HPDE6-E6E7 (cell line): ENCODE data around the gene PSME3.
"Not testable (repeated sequence)": the region's sequence is repeated elsewhere in the genome, so short reads cannot be mapped to it uniquely, and the experiment has no call there.

Source experiments
- DNase-seq: peaks from one replicate; pipeline ENCODE4 v3.0.0; 2011; ENCODE audit warnings: missing footprints; ENCODE audit errors: extremely low spot score

Gene PSME3

DNA sequence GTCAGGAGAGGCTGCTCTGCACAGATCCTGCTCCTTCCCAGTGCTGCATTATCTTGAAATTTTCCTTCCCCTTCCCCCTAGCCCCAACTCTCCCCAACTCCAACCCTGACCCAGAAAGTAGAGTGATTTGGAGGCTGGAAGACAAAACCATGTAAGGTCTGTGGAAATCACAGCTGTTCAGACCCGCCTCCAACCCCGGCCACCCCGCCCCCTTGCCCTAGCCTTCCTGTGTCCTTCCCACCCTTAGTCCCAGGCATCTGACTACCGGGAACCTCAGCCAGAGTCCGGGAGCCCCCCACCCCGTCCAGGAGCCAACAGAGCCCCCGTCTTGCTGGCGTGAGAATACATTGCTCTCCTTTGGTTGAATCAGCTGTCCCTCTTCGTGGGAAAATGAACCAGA, 17.8 kb downstream of the PSME3 start, which contains the start of gene AOC3:
Gene AOC3, plus strand, starts transcription at position 246 of the 400 bp plus-strand sequence. Its CDS starts 145 bp downstream, at position 391.
- DNase-seq: no peak

DNA sequence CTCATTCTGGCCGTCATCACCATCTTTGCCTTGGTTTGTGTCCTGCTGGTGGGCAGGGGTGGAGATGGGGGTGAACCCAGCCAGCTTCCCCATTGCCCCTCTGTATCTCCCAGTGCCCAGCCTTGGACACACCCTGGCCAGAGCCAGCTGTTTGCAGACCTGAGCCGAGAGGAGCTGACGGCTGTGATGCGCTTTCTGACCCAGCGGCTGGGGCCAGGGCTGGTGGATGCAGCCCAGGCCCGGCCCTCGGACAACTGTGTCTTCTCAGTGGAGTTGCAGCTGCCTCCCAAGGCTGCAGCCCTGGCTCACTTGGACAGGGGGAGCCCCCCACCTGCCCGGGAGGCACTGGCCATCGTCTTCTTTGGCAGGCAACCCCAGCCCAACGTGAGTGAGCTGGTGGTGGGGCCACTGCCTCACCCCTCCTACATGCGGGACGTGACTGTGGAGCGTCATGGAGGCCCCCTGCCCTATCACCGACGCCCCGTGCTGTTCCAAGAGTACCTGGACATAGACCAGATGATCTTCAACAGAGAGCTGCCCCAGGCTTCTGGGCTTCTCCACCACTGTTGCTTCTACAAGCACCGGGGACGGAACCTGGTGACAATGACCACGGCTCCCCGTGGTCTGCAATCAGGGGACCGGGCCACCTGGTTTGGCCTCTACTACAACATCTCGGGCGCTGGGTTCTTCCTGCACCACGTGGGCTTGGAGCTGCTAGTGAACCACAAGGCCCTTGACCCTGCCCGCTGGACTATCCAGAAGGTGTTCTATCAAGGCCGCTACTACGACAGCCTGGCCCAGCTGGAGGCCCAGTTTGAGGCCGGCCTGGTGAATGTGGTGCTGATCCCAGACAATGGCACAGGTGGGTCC, 18.4 kb downstream of the PSME3 start:
- DNase-seq: not testable (repeated sequence)

DNA sequence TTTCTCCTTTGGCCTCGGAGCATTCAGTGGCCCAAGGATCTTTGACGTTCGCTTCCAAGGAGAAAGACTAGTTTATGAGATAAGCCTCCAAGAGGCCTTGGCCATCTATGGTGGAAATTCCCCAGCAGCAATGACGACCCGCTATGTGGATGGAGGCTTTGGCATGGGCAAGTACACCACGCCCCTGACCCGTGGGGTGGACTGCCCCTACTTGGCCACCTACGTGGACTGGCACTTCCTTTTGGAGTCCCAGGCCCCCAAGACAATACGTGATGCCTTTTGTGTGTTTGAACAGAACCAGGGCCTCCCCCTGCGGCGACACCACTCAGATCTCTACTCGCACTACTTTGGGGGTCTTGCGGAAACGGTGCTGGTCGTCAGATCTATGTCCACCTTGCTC, 19.2 kb downstream of the PSME3 start:
- DNase-seq: no peak

DNA sequence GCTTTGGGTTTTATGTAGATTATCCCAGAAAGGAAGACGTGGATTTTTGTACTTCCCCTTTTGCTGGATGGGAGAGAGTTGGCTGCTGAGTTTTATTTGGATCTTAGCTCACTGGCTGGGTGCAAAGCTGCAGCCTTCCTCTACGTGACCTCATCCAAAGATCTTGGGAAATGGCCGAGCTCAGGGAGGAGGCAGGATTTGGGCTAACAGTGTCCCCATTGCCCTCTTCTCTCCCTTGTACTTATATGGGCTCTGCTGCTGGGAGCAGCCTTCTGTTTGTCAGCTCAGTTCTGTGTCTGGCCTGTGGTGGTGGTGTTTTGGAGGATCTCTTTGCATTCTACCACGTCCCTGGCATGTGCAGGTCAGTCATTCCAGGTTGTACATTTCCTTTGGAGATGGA, 19.8 kb downstream of the PSME3 start:
- DNase-seq: no peak

DNA sequence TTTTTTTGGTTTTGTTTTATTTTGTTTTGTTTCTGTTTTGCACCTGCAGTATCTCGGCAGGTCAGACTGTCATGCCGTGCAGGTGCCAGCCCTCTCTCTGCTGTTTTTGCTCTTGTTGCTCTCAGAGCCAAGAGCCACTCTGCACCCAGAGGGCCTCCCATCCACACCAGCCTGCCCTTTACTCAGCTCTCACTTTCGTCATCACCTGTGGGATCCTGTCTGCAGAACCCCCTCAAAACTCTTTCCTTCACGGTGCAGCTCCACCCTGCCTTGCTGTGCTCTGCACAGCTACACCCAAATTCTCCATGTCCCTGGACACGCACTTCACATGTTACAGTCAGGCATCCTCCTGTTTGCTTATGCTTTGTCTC, 20.4 kb downstream of the PSME3 start:
- no peak for DNase-seq

DNA sequence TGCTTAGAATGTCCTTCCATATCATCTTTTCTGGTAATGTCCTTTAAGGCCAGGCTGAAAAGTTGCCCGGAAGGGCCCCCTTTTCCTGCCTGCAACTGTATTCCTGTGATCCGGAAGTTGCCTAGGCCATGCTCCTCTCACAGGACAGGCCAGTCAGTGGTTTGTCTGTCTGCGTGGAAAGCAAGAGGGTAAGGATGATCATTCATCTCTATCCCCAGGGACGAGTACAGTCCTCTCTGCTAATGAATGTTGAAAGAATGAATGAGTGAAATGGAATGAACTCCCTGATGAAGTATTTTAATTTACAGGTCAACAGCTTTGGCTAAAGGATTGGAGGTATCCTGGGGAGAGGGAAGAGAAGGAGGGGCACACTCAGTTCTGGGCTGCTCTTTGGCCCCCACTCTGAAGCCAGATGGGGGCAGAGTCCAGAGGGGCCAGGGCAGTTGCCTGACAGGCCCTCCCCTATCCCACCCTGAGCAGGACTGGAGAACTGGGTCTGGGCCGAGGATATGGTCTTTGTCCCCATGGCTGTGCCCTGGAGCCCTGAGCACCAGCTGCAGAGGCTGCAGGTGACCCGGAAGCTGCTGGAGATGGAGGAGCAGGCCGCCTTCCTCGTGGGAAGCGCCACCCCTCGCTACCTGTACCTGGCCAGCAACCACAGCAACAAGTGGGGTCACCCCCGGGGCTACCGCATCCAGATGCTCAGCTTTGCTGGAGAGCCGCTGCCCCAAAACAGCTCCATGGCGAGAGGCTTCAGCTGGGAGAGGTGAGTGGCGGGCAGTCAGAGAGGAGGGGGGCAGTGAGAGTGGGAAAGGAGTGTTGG, 21.0 kb downstream of the PSME3 start:
- no peak for DNase-seq

DNA sequence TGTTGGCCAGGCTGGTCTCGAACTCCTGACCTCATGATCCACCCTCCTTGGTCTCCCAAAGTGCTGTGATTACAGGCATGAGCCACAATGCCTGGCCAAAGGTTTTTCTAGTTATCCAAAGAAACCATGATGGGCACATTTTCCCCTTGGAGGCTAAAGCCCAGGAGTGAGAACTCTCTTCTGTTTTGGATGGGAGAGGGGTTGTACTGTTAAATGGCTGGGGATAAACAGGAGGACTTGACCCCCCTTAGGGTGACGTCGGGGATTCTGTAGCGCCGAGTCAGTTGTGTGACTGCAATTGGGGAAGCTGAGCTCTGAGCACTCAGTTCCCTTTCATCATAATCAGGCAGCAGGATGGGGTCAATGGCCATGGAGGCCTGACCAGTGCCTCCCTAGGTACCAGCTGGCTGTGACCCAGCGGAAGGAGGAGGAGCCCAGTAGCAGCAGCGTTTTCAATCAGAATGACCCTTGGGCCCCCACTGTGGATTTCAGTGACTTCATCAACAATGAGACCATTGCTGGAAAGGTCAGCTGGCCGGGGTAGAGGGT, 21.9 kb downstream of the PSME3 start:
- DNase-seq: no peak

DNA sequence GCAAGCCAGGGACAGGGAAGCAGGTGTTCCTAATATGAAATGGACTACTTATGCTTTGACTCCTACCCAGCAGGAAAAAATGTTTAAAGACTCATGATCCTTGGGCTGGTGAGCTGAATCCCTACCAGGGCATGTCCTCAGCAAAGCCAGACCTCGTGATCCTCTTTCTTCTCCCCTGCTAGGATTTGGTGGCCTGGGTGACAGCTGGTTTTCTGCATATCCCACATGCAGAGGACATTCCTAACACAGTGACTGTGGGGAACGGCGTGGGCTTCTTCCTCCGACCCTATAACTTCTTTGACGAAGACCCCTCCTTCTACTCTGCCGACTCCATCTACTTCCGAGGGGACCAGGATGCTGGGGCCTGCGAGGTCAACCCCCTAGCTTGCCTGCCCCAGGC, 22.9 kb downstream of the PSME3 start:
- not testable (repeated sequence) for DNase-seq

DNA sequence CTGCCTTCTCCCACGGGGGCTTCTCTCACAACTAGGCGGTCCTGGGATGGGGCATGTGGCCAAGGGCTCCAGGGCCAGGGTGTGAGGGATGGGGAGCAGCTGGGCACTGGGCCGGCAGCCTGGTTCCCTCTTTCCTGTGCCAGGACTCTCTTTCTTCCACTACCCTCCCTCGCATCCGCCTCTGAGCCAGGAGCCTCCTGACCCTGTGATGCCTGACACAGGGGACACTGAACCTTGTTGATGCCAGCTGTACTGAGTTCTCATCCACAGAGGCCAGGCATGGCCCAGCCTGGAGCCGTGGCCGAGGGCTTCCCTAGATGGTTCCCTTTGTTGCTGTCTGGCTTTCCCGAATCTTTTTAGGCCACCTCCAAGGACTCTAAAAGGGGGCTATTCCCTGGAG, 23.3 kb downstream of the PSME3 start:
- not testable (repeated sequence) for DNase-seq

DNA sequence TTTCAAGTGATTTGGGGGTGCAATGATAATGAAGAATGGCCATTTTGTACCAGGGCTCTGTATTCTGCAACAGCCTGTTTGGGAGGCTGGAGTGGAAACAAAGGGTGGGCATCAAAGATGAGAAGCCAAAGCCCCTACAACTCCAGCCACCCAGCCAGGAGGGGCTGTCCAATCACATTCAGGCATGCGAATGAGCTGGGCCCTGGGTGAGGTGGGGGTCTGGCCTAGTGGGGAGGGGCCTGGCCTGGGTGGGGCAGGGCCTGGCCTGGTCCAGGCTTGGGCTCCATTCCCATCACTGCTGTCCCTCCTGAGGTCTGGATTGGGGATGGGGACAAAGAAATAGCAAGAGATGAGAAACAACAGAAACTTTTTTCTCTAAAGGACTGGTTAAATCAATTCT, 24.2 kb downstream of the PSME3 start:
- no peak for DNase-seq

DNA sequence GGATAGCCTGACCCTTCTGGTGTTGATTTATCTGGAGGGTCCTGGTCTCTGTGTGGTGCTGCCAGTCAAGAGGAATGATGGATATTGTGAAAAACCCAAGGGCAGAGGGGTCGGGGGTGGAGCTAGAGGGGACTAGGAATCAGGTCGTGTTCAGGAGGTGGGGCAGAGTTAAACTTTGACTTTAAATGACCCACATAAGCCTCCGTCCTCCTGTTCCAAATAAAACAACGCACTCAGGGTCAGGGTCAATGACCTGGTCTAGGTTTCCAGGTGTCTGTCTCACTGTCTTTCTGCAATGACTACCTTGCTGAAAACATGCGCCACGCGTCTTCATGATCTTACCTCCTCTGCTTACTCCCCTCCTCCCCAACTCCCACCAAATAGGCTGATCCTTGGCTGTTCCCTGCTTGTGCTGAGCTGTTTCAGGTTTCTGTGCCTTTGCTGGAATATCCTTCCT, 32.5 kb downstream of the PSME3 start:
- no peak for DNase-seq

DNA sequence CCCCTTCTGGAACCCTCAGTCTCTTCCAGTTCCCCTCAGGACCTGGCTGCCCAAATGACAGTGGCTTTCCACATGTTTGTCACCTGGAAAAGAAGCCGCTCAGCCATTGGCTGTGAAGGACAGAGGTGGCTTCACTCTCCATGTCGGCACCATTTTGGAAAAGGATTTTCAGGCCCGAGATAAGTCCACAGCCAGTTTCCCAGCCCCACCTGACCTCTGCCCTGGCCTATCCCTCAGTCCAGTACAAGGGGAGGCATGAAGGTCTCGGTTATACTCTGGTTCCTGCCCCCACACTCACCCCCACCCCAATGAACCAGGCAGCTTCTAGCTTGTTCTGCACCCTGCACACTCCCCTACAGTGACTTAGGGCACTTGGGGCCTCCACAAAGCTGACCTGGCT, 33.0 kb downstream of the PSME3 start:
- no peak for DNase-seq

DNA sequence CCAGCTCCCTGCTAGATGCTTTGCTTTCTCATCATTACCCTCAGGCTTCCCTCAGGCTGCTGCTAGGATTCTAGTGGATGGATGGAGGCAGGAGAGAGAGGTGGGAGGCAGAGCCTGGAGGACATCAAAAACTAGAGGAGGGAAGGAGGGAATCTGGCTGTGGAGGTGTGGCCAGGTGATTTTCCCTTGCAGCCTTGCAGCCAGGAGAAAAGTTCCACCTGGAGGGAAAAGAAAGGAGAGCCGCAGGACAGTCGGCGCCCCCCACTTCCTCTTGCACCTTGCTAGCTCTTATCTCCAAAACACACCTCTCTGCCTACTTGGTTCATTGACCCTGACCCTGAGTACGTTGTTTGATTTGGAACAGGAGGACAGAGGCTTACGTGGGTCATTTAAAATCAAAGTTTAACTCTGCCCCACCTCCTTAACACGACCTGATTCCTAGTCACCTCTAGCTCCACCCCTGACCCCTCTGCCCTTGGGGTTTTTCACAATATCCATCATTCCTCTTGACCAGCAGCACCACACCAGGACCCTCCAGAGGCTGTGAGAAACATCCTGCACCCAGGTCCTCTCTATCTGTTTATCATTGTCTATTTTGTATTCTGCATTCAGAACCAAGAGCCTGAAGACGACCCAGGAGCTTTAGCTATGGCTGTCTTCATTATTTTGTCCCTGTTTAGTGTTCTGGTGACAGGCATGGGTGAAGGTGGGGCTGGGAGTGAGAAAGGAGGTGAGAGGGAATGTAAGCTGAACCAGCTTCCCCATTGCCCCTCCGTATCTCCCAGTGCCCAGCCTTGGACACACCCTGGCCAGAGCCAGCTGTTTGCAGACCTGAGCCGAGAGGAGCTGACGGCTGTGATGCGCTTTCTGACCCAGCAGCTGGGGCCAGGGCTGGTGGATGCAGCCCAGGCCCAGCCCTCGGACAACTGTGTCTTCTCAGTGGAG, 33.7 kb downstream of the PSME3 start:
- no peak for DNase-seq

DNA sequence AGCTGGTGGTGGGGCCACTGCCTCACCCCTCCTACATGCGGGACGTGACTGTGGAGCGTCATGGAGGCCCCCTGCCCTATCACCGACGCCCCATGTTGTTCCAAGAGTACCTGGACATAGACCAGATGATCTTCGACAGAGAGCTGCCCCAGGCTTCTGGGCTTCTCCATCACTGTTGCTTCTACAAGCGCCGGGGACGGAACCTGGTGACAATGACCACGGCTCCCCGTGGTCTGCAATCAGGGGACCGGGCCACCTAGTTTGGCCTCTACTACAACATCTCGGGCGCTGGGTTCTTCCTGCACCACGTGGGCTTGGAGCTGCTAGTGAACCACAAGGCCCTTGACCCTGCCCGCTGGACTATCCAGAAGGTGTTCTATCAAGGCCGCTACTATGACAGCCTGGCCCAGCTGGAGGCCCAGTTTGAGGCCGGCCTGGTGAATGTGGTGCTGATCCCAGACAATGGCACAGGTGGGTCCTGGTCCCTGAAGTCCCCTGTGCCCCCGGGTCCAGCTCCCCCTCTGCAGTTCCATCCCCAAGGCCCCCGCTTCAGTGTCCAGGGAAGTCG, 34.6 kb downstream of the PSME3 start:
- DNase-seq: not testable (repeated sequence)

DNA sequence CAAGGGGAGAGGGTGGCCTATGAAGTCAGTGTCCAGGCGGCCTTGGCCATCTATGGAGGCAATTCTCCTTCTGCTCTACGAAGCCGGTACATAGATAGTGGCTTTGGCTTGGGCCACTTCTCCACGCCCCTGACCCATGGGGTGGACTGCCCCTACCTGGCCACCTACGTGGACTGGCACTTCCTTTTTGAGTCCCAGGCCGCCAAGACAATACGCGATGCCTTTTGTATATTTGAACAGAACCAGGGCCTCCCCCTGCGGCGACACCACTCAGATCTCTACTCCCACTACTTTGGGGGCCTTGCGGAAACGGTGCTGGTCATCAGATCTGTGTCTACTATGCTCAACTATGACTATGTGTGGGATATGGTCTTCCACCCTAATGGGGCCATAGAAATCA, 35.1 kb downstream of the PSME3 start:
- DNase-seq: no peak

DNA sequence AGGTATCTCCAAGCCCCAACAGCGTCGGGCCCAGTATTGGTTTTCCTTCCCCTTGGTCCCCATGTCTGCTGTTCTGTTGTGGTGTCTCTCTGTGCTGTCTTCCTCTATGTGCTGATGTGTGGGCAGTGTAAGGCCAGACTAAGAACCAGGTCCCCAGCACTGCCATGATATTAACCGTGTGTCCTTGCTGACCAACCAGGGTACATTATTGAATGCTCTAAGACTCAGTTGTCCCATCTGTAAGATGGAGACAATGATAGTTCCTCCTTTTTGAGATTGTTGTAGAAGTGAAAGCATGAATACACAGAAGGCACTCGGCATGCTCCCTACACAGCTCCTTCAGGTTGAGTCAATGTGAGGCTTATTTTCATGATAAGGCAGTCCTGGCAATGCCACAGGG, 38.5 kb downstream of the PSME3 start:
- no peak for DNase-seq

DNA sequence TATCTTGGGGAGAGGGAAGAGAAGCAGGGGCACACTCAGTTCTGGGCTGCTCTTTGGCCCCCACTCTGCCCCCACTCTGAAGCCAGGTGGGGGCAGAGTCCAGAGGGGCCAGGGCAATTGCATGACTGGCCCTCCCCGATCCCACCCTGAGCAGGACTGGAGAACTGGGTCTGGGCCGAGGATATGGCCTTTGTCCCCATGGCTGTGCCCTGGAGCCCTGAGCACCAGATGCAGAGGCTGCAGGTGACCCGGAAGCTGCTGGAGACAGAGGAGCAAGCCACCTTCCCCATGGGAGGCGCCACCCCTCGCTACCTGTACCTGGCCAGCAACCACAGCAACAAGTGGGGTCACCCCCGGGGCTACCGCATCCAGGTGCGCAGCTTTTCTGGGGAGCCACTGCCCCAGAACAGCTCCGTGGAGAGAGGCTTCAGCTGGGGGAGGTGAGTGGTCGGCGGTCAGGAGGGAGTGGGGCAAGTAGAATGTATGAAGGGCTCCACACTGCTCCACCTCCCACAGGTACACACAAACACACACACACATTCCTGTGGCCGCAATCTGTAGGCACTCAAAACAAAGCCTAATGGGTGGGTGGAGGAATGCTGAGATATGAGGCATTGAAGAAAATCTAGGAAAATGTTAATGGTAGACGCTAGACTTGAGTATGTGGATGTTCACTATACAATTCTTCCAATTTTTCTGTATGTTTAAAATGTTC, 39.2 kb downstream of the PSME3 start:
- no peak for DNase-seq

DNA sequence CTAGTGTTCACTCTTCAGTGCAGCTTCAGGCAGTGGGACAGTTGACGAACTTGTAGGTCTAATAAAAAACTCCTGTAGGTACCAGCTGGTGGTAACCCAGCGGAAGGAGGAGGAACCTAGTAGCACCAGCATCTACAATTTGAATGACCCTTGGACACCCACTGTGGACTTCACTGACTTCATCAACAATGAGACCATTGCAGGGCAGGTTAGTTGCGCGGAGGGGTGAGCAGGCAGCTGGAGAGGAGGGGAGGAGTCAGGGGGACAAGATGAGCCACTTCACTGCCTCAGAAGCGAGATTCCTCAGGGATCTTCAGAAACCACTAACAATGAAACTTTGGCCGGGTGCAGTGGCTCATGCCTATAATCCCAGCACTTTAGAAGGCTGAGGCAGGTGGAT, 40.1 kb downstream of the PSME3 start:
- DNase-seq: no peak

DNA sequence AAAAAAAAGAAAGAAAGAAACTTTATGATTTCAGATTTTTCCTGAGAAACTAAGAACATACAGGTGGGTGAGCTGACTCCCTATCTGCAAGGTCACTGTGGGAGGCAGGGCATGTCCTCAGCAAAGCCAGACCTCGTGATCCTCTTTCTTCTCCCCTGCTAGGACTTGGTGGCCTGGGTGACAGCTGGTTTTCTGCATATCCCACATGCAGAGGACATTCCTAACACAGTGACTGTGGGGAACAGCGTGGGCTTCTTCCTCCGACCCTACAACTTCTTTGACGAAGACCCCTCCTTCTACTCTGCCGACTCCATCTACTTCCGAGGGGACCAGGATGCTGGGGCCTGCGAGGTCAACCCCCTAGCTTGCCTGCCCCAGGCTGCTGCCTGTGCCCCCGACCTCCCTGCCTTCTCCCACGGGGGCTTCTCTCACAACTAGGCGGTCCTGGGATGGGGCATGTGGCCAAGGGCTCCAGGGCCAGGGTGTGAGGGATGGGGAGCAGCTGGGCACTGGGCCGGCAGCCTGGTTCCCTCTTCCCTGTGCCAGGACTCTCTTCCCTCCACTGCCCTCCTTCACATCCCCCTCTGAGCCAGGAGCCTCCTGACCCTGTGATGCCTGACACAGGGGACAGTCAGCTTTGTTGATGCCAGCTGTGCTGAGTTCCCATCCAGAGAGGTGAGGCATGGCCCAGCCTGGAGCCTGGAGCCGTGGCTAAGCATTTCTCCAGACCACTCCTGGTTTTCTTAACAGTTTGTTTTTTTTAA, 40.9 kb downstream of the PSME3 start:
- not testable (repeated sequence) for DNase-seq

DNA sequence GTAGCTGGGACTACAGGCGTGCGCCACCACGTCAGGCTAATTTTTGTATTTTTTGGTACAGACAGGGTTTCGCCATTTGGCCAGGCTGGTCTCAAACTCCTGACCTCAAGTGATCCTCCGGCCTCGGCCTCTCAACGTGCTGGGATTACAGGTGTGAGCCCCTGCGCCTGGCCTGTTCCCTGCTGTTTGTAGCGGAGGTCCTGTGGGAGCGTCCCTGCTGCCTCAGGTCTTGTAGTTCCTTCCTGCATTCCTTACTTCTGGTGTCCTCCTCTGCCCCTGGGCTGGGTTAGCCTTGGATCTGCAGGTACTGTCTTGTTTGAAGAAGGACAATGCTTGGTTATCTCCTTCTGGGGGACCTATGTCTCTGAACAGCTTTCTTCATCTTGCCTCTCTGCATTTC, 43.8 kb downstream of the PSME3 start:
- no peak for DNase-seq
